ENCODE measurements around the gene SUN2.

SUN2 gene

DNA sequence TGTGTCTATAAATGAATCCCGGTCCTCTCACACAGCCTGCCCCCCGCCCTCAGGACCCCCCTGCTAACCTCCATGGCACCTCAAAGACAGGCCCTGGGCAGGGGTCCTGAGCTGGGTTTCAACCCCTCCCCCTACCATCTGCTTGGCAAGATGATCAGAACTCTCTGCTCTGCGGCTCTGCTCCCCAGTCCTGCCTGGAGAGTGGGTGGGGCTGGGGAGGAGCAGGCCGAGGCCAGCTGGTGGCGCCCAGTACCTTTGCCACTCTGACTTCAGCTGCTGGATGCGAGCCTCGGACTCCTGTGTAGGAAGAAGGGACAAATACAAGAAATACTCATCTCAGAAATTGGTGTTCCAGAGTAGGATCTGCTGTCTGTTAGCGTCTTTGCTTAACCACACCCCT, 15.0 kb downstream of the SUN2 start:
- Histone ChIP-seq H3K36me3 (ENCODE audit: insufficient read depth, low read length) (peaks cover 34% of the 10 kb centered on the region), H3K4me1 (ENCODE audit: insufficient read depth, low read length) (no peaks in the 10 kb centered on the region), H3K9ac (ENCODE audit: low read depth, low read length) (no peak overlapping the region), H3K27me3 (ENCODE audit: insufficient read depth, low read length) (no peaks in the 10 kb centered on the region), H3K27ac (ENCODE audit: low read depth, low read length) (no peak overlapping the region), H3K9me3 (ENCODE audit: insufficient read depth, low read depth, low read length) (no peaks in the 10 kb centered on the region), H3K4me3 (ENCODE audit: low read length) (no peak overlapping the region)
- 86% methylated on average over 8 of the region's 8 CpGs for WGBS

DNA sequence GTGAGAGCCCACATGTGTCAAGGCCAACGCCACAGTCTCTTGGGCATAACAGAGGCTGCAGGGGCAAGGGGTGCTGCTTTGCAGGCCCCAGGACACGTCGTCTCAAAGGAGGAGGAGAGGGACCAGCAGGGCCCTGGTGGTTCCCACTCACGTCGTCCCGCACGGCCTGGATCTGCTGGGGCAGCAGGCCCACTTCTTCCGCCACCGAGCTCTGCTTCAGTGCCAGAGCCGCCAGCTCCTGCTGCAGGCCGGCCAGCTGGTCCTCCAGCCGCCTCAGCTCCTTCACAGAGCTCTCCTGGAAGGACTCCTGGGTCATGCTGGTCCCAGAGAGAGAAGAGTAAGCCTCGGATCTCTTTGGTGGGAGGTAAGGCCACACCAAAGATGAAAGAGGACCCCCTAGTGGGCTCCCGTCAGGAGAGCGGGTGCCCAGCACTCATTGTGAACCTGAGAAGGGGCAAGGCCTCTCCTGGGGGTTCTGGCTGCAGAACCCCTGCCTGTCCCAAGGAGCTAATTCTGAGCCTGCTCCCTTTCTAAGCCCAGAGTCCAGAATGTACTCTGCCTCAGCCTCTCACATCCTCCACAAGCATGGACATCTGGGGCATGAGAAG, 15.6 kb downstream of the SUN2 start:
- 92% methylated on average over 15 of the region's 15 CpGs for WGBS

DNA sequence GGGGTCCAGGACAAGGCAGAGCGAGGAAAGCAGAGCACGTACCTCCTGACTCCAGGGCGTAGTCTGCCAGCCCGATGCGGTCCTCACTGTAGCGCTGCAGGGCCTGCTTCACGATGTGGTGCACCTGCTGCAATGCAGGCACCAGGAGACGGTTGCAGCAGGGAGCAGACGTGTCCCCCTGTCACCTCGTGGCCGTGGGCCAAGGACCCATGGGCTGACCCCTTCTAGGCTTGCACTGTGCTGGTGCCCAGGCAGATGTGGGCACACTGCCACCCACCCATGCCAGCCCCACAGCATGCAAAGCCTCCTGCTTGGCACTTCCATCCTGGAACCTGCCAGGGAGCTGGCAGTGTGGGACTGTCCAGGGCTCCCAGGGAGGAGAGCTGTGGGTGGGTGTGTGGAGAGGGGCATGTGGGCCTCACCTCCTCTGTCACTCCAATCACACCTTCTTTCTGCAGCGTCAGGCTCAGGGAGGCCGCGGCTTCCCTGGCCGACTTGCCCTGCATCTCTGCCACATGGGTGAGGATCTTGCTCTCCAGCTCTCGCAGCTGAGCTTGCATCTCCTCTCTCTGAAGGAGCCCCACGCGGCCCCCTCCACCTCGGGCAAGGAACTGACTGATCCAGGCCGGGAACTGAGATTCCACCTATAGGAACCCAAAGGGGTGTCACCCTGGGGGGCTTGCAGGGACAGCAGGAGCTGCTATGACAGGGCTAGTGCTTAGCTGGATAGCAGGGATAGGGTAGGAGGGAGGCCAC, 16.3 kb downstream of the SUN2 start:
- Histone ChIP-seq H3K9me3 (ENCODE audit: insufficient read depth, low read depth, low read length) (no peaks in the 10 kb centered on the region), H3K27me3 (ENCODE audit: insufficient read depth, low read length) (no peaks in the 10 kb centered on the region), H3K36me3 (ENCODE audit: insufficient read depth, low read length) (peaks cover 36% of the 10 kb centered on the region), H3K9ac (ENCODE audit: low read depth, low read length) (no peak overlapping the region), H3K27ac (ENCODE audit: low read depth, low read length) (no peak overlapping the region), H3K4me3 (ENCODE audit: low read length) (no peak overlapping the region), H3K4me1 (ENCODE audit: insufficient read depth, low read length) (no peaks in the 10 kb centered on the region)
- 95% methylated on average over 20 of the region's 20 CpGs for WGBS

More for the DNA sequence above, 15.6 kb downstream of the SUN2 start:
- Histone ChIP-seq H3K9ac (ENCODE audit: low read depth, low read length) (no peak overlapping the region), H3K36me3 (ENCODE audit: insufficient read depth, low read length) (peaks cover 34% of the 10 kb centered on the region), H3K4me3 (ENCODE audit: low read length) (no peak overlapping the region), H3K4me1 (ENCODE audit: insufficient read depth, low read length) (no peaks in the 10 kb centered on the region), H3K27me3 (ENCODE audit: insufficient read depth, low read length) (no peaks in the 10 kb centered on the region), H3K27ac (ENCODE audit: low read depth, low read length) (no peak overlapping the region), H3K9me3 (ENCODE audit: insufficient read depth, low read depth, low read length) (no peaks in the 10 kb centered on the region)

DNA sequence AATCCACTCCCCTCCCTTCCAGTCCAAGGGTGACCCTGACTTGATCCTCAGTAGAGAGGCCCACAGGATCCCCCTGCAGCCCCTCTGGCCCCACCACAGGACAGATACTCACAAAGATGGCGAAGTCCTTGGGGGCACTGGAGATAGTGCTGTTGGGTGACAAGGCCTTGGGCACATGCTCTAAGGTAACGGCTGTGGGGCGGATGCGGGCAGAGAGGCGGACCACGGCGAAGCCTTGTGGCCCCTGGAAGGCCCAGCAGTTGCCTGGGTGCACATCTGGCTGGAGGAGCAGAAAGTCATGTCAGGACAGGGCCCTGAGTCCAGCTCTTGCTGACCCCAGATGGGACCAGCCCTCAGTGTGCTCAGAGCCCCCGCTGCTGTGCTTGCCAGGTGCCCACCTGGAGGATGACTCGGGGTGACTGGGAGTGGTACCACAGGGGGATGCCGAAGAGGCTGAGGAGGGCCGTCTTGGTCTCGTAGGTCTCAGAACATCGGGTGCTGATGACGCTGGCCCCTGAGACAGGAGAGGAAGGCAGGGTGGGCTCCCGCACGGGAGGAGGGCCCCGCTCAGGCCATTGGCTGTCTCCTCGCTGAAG, 17.2 kb downstream of the SUN2 start:
- 96% methylated on average over 18 of the region's 18 CpGs for WGBS
- H3K9me3 ChIP-seq (ENCODE audit: insufficient read depth, low read depth, low read length) = no peaks in the 10 kb centered on the region
- no peak overlapping the region for H3K27ac ChIP-seq (ENCODE audit: low read depth, low read length)
- no peak overlapping the region for H3K4me3 ChIP-seq (ENCODE audit: low read length)
- H3K36me3 ChIP-seq (ENCODE audit: insufficient read depth, low read length) = peaks cover 43% of the 10 kb centered on the region
- H3K4me1 ChIP-seq (ENCODE audit: insufficient read depth, low read length) = no peaks in the 10 kb centered on the region
- H3K9ac ChIP-seq (ENCODE audit: low read depth, low read length) = no peak overlapping the region
- no peaks in the 10 kb centered on the region for H3K27me3 ChIP-seq (ENCODE audit: insufficient read depth, low read length)

DNA sequence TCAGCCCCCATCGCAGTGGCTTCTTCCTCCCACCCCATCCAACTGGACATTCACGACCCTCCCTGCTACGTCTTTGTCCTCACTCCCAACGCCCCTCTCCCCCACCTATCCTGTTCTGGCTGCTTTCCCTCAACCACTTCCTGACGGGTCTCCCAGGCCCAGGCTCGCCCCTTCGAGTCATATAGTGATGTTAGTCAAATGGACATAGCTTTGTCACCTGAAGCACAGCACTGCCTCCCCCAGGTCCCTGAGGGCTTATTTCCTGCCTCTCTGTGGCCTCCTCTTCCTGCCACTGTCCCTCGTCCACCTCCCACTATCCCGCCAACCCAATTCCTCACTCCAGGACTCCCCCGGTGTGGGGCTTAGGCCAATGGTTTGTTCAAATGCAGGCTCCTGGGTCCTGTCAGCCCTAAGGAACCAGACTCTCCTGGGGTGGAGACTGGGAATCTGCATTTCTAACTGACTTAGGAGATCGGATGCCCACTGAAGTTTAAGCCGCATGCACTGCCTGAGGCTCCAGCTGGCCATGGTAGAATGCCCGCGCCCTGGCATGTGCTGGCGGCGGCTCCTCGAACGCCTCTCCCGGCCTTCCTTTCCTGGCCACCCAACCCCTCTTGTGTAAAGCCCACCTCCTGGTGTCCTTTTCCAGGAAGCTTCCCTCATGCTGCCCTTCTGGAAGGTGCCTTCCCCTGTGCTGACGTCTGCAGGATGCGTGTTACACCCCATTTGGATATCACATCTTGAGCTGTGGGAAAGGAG, 18.3 kb downstream of the SUN2 start:
- Histone ChIP-seq H3K9ac (ENCODE audit: low read depth, low read length) (no peak overlapping the region), H3K4me3 (ENCODE audit: low read length) (no peak overlapping the region), H3K36me3 (ENCODE audit: insufficient read depth, low read length) (peaks cover 38% of the 10 kb centered on the region), H3K4me1 (ENCODE audit: insufficient read depth, low read length) (no peaks in the 10 kb centered on the region), H3K27me3 (ENCODE audit: insufficient read depth, low read length) (no peaks in the 10 kb centered on the region), H3K27ac (ENCODE audit: low read depth, low read length) (no peak overlapping the region), H3K9me3 (ENCODE audit: insufficient read depth, low read depth, low read length) (no peaks in the 10 kb centered on the region)
- 88% methylated on average over 21 of the region's 21 CpGs for WGBS

DNA sequence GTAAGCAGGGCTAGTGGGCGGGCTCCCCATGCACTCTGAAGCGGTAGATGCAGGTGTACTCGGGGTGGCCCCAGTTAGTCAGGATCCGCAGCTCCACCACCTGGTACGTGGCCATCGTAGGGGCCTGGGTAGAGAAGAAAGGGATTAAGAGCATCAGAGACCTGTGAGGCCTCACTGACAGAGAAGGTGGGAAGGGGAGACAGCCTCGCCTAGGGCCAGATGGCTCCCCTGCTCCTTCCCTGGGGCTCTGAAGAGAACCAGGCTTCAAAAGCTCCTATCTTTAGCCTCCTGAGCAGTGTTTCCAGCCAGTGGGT, 19.6 kb downstream of the SUN2 start:
- 92% methylated on average over 7 of the region's 7 CpGs for WGBS
- no peak overlapping the region for H3K27ac ChIP-seq (ENCODE audit: low read depth, low read length)

DNA sequence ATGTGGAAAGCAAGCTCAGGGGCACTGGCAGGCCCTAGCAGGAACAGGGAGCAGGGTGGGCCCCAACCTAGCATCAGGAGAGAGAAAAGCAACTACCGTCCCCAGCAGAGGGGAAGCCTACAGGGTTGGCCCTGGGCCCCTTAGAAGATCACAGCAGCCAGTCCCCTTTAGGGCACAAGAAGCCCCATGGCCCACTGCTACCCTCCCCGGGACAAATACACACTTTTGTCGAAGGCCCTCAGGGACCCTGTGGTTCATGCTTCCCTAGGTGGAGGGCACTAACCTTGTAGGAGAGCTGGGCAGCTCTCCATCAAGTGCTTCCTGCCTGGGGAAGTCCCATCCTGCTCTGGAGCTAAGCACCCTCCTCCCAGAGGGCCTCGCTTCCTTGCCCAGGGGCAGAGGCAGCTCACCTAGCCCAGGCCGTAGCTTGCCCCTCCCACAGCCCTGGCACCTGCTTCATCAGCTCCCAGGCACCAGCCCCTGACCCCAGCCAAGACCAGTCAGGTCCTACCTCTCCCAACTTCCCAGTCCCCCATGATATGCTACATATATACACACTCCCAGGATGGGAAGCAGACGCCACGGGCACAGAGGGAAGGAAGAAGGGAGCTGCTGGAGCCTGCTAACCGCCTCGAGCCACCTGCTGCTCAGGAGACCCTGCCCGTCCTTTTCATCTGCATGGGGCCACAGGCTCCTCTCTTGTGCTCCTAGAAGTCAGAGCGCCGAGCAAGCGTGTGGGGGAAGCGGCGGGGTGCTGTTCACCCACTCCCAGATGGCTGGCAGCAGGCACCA, 20.1 kb downstream of the SUN2 start:
- Histone ChIP-seq H3K4me1 (ENCODE audit: insufficient read depth, low read length) (no peaks in the 10 kb centered on the region), H3K36me3 (ENCODE audit: insufficient read depth, low read length) (peaks cover 40% of the 10 kb centered on the region)
- whole genome bisulfite sequencing = 93% methylated on average over 15 of the region's 15 CpGs

More for the DNA sequence above, 19.6 kb downstream of the SUN2 start:
- H3K27me3 ChIP-seq (ENCODE audit: insufficient read depth, low read length) = no peaks in the 10 kb centered on the region
- H3K4me3 ChIP-seq (ENCODE audit: low read length) = no peak overlapping the region
- no peak overlapping the region for H3K9ac ChIP-seq (ENCODE audit: low read depth, low read length)
- no peaks in the 10 kb centered on the region for H3K9me3 ChIP-seq (ENCODE audit: insufficient read depth, low read depth, low read length)
- H3K4me1 ChIP-seq (ENCODE audit: insufficient read depth, low read length) = no peaks in the 10 kb centered on the region
- H3K36me3 ChIP-seq (ENCODE audit: insufficient read depth, low read length) = peaks cover 40% of the 10 kb centered on the region

DNA sequence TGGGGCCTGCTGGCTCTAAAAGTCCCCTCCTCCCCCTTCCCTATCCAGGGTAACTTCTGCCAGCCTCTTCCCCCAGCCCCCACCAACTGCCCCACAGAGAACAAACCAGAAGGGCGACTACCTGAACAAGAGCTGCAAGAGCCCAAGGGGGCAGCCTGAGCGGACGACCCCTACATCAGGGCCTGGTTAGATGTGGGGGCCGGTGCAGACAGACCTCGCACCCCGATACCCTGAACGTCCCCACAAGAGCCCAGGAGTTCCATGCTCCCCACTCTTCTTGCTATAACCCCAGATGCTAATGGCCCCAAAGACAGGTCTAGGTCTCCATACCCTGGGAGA, 20.7 kb downstream of the SUN2 start:
- Histone ChIP-seq H3K9ac (ENCODE audit: low read depth, low read length) (no peak overlapping the region), H3K36me3 (ENCODE audit: insufficient read depth, low read length) (peaks cover 42% of the 10 kb centered on the region), H3K27me3 (ENCODE audit: insufficient read depth, low read length) (no peaks in the 10 kb centered on the region), H3K4me1 (ENCODE audit: insufficient read depth, low read length) (no peaks in the 10 kb centered on the region), H3K9me3 (ENCODE audit: insufficient read depth, low read depth, low read length) (no peaks in the 10 kb centered on the region), H3K27ac (ENCODE audit: low read depth, low read length) (no peak overlapping the region), H3K4me3 (ENCODE audit: low read length) (no peak overlapping the region)
- 96% methylated on average over 7 of the region's 7 CpGs for WGBS

More for the DNA sequence above, 20.1 kb downstream of the SUN2 start:
- H3K27ac ChIP-seq (ENCODE audit: low read depth, low read length) = no peak overlapping the region
- H3K4me3 ChIP-seq (ENCODE audit: low read length) = no peak overlapping the region
- no peak overlapping the region for H3K9ac ChIP-seq (ENCODE audit: low read depth, low read length)
- no peaks in the 10 kb centered on the region for H3K9me3 ChIP-seq (ENCODE audit: insufficient read depth, low read depth, low read length)
- H3K27me3 ChIP-seq (ENCODE audit: insufficient read depth, low read length) = no peaks in the 10 kb centered on the region

DNA sequence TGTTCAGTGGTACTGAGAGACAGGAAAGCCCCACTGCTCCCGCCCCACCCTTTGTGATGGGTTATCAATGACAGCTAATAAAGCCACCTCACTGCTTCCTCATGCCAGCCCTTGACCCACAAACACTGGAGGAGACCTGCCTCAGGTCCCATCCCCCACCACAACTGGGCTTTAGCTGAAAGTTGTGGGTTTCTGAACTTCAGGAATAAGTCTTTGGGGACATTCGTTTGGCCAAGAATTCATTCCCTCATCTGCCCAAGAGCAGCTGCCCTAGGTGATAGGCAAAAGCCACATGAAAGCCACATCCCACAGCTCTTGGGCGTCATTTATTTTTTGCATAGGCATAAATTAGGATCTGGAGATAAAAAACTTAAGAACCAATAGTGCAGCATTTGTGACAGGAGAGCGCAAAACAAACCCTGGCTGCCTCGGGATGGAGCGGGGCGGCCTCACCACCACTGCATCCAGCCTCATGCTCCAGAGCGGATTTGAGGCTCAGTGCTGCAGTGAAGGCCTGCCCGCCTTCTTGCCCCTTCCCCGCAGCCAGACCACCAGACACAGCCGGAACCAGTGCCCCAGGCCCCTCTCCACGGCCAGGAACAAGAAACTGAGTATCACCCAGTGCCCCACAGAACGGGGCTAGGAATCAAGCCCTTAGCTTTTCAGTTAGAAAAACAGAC, 21.2 kb downstream of the SUN2 start:
- Histone ChIP-seq H3K27ac (ENCODE audit: low read depth, low read length) (no peak overlapping the region), H3K27me3 (ENCODE audit: insufficient read depth, low read length) (no peaks in the 10 kb centered on the region), H3K4me3 (ENCODE audit: low read length) (no peak overlapping the region), H3K4me1 (ENCODE audit: insufficient read depth, low read length) (no peaks in the 10 kb centered on the region), H3K9me3 (ENCODE audit: insufficient read depth, low read depth, low read length) (no peaks in the 10 kb centered on the region), H3K36me3 (ENCODE audit: insufficient read depth, low read length) (peaks cover 45% of the 10 kb centered on the region), H3K9ac (ENCODE audit: low read depth, low read length) (no peak overlapping the region)
- 89% methylated on average over 13 of the region's 13 CpGs for WGBS

DNA sequence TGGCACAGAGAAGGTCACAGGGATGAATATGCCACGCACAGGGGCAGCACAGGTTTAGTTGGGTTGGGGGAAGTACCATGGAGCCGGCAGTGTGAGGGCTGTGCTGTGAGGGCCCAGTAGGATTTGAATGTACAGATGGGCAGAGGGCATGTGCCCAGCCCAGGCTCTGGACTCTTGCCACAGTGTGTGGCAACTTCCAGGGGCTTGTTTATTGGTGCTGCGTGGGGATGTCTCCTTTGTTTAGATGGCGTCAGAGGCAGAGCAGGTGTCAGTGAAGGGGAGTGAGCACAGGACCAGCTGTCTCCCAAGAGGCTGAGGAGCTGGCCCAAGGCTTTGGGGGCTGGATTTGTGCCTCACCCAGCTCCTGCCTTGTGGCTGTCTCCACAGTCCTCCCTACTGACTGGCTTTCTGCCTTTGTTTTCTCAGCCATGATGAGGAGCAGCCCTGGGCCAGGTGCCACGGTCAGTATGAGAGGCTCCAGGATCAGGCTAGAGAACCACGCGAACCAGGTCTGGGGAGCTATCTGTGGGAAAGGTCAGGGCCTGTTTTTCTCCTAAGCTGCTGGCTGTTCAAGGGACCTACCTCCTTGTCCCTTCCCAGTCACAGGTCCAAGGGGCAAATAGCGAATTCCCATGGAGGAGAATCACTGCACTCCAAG, 21.9 kb downstream of the SUN2 start:
- H3K4me1 ChIP-seq (ENCODE audit: insufficient read depth, low read length) = no peaks in the 10 kb centered on the region
- H3K9ac ChIP-seq (ENCODE audit: low read depth, low read length) = no peak overlapping the region
- H3K9me3 ChIP-seq (ENCODE audit: insufficient read depth, low read depth, low read length) = no peaks in the 10 kb centered on the region
- 96% methylated on average over 8 of the region's 8 CpGs for WGBS
- no peak overlapping the region for H3K4me3 ChIP-seq (ENCODE audit: low read length)
- H3K27ac ChIP-seq (ENCODE audit: low read depth, low read length) = no peak overlapping the region
- no peaks in the 10 kb centered on the region for H3K27me3 ChIP-seq (ENCODE audit: insufficient read depth, low read length)
- H3K36me3 ChIP-seq (ENCODE audit: insufficient read depth, low read length) = peaks cover 47% of the 10 kb centered on the region

Data from HUES64 (cell line).